ENCODE results near the gene CPSF7. TPM values are rescaled to one million over a fixed set of nuclear protein-coding genes. Genes with fewer than 3 reads are reported as not detected.
"Not testable (repeated sequence)": the region's sequence is repeated elsewhere in the genome, so short reads cannot be mapped to it uniquely, and the experiment has no call there.

CPSF7 gene
- total RNA-seq, 1 donor from 2014 or later = 10.8 TPM

GRCh38 chr11:61401173-61401572, 28.6 kb downstream of the CPSF7 start:
- no peak overlapping the region for H3K4me3 ChIP-seq (ENCODE audit: low read depth, low read length)
- DNase-seq (ENCODE audit: low read depth) (no peak), FAIRE-seq (no peak)
- peaks cover 16% of the 10 kb centered on the region for H3K36me3 ChIP-seq (ENCODE audit: control insufficient read depth, insufficient read depth, low read length)
- TF ChIP-seq CTCF (IDR thresholded peaks at IDR 0.05; ENCODE audit: insufficient read depth, low read length, severe bottlenecking) = no peak
- H3K27me3 ChIP-seq (ENCODE audit: control insufficient read depth, insufficient read depth, low read length) = no peaks in the 10 kb centered on the region

GRCh38 chr11:61392981-61393595, 36.7 kb downstream of the CPSF7 start:
- Histone ChIP-seq H3K36me3 (ENCODE audit: control insufficient read depth, insufficient read depth, low read length) (peaks cover 4% of the 10 kb centered on the region), H3K27me3 (ENCODE audit: control insufficient read depth, insufficient read depth, low read length) (no peaks in the 10 kb centered on the region), H3K4me3 (ENCODE audit: low read depth, low read length) (peak overlapping the region; percentile 60)
- FAIRE-seq = no peak
- TF ChIP-seq CTCF (IDR thresholded peaks at IDR 0.05; ENCODE audit: insufficient read depth, low read length, severe bottlenecking) = peak; percentile 30
- peak; percentile 31 for DNase-seq (ENCODE audit: low read depth)

GRCh38 chr11:61390161-61390560, 39.6 kb downstream of the CPSF7 start:
- FAIRE-seq (no peak), DNase-seq (ENCODE audit: low read depth) (no peak)
- H3K36me3 ChIP-seq (ENCODE audit: control insufficient read depth, insufficient read depth, low read length) = peaks cover 2% of the 10 kb centered on the region
- H3K27me3 ChIP-seq (ENCODE audit: control insufficient read depth, insufficient read depth, low read length) = no peaks in the 10 kb centered on the region
- no peak for TF ChIP-seq CTCF (IDR thresholded peaks at IDR 0.05; ENCODE audit: insufficient read depth, low read length, severe bottlenecking)
- no peak overlapping the region for H3K4me3 ChIP-seq (ENCODE audit: low read depth, low read length)

- DNase-seq (ENCODE audit: low read depth) (peak; percentile 52), FAIRE-seq (no peak)
- no peaks in the 10 kb centered on the region for H3K27me3 ChIP-seq (ENCODE audit: control insufficient read depth, insufficient read depth, low read length)
- no peak overlapping the region for H3K4me3 ChIP-seq (ENCODE audit: low read depth, low read length)
- H3K36me3 ChIP-seq (ENCODE audit: control insufficient read depth, insufficient read depth, low read length) = no peaks in the 10 kb centered on the region
- TF ChIP-seq CTCF (IDR thresholded peaks at IDR 0.05; ENCODE audit: insufficient read depth, low read length, severe bottlenecking) = peak; percentile 60
Measured at GRCh38 chr11:61384271-61385242, 45.2 kb downstream of the CPSF7 start.

GRCh38 chr11:61383859-61384258, 45.9 kb downstream of the CPSF7 start:
- FAIRE-seq; H3K36me3 ChIP-seq (ENCODE audit: control insufficient read depth, insufficient read depth, low read length); DNase-seq (ENCODE audit: low read depth); H3K4me3 ChIP-seq (ENCODE audit: low read depth, low read length); H3K27me3 ChIP-seq (ENCODE audit: control insufficient read depth, insufficient read depth, low read length): not testable (repeated sequence)

- no peak for DNase-seq (ENCODE audit: low read depth)
- Histone ChIP-seq H3K27me3 (ENCODE audit: control insufficient read depth, insufficient read depth, low read length) (no peaks in the 10 kb centered on the region), H3K36me3 (ENCODE audit: control insufficient read depth, insufficient read depth, low read length) (no peaks in the 10 kb centered on the region), H3K4me3 (ENCODE audit: low read depth, low read length) (no peak overlapping the region)
- FAIRE-seq = no peak
- TF ChIP-seq CTCF (IDR thresholded peaks at IDR 0.05; ENCODE audit: insufficient read depth, low read length, severe bottlenecking) = no peak
Measured at GRCh38 chr11:61380884-61381283, 48.9 kb downstream of the CPSF7 start.

Data from bronchial epithelial cell (primary cell).